HG03432 (cell line): ENCODE measurements around the gene SERPINH1.

Experiments used
- ATAC-seq: cut with Tn5 transposase; IDR thresholded peaks from one replicate; pipeline ENCODE4 v1.9.1; 2021; ENCODE audit warnings: mild to moderate bottlenecking, moderate library complexity; ENCODE audit not compliant: unreplicated experiment

SERPINH1 gene

DNA sequence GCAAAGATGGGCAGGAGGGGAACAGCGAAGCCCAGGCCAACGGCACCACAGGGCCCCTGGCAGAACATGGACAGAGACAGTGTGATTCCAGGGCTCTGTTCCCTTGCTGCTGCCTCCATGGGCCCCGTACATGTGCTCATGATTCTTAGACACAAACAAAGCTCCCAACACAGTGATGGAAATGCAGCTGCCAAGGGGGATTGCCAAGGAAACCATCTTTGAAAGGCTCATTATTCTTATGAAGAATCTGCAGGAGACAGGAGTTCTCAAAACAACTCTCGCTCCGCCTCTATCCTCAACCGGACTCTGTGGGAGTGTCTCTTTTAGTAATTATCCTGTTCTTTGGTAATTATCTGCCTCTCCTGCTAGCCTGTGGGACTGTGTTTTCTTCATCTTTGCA, 32.2 kb downstream of the SERPINH1 start:
- no peak for ATAC-seq

DNA sequence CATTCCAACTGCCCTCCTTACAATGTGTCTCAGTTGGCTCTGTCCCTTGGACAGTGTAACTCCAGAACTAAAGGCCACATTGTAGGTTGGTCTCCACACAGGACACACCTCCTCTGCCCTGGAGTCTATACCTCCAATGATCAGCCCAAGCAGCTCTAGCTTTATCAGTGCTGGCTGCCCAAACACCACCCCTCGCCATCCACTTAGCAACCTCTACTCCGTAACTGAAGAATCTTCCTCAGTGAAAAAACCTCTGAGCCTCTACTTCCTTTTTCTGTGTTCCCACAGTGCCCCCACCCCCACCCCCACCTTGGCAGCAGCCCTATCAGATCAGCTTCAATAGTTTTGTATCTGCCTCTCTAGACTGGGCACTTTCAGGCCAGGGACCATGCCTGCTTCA, 33.4 kb downstream of the SERPINH1 start:
- ATAC-seq: no peak

DNA sequence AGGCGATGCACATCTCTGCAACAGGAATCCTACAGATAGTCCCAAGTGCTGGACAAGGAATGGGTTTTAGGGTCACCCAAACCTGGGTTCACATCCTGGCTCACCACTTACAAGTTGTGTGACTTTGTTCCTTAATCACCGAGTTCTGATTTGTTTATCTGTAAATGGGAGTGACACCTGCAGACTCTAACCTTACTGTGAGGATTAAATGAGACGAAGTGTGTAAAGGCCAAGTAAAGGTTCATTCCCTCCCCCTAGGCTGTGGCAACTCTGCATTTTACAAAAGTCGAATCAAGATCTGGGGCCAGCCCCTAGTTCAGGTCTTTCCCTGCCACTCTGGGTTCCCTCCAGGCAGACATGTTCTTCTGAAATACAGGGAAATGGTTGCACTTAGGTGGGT, 34.9 kb downstream of the SERPINH1 start:
- no peak for ATAC-seq

GRCh38 chr11:75597636-75598035, 35.6 kb downstream of the SERPINH1 start:
- no peak for ATAC-seq

DNA sequence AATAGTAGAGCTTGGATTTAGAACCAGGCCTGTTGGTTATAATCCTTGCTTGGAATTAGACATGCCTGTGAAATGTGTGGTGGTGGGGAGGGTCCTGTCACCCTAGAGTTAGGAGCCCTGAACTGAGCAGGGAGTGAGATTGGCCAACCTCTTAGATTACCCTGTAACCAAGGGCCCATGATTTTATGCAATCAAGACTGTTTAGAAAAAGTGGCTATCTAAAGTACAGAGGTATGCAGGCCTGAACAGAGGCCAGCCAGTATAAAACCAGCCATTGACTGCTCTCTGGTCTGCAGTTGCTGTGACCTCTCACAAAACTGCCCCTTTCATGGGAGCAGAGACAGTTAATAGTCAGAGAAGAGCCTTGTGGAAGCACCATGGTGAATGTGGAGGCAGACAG, 36.2 kb downstream of the SERPINH1 start:
- ATAC-seq: no peak

GRCh38 chr11:75598900-75599299, 36.8 kb downstream of the SERPINH1 start:
- no peak for ATAC-seq

DNA sequence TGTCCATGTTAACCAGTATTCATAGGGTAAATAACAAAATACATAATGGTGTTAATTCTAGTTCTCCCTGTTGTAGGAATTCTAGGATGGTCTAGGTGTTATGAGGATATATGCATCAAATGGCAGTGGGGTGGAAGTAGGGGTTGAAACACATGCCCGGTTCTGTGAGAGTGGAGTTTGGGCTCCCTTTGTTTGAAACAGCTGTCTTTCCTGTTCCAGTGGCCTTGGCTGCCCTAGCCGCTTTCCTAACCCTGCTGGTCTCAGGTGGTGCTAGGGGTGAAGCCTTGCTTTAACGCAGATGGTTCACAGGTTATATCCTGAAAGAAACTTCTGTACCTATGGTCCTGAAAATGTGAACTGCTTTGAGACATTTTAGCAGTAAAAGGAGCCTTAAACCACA, 38.3 kb downstream of the SERPINH1 start:
- no peak for ATAC-seq

DNA sequence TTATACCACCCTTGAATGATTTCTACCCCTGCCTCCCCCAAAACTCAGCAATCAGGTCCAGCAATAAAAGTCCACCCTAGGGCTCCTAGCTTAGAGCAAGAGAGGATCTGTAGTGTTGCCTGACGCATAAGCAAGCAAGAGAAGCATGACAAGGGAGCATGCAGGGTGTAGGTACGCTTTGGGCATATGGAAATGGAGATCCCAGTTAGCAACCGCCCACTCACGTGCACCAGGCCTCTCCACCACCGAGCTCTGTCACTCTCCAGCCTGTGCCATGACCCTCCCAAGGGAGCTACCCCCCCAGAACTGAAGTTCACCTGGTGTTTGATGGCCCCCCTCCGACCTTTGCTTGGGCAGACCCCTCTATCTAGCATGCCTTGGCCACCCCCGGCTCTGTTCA, 39.4 kb downstream of the SERPINH1 start:
- ATAC-seq: no peak

GRCh38 chr11:75602951-75603350, 40.9 kb downstream of the SERPINH1 start:
- no peak for ATAC-seq

DNA sequence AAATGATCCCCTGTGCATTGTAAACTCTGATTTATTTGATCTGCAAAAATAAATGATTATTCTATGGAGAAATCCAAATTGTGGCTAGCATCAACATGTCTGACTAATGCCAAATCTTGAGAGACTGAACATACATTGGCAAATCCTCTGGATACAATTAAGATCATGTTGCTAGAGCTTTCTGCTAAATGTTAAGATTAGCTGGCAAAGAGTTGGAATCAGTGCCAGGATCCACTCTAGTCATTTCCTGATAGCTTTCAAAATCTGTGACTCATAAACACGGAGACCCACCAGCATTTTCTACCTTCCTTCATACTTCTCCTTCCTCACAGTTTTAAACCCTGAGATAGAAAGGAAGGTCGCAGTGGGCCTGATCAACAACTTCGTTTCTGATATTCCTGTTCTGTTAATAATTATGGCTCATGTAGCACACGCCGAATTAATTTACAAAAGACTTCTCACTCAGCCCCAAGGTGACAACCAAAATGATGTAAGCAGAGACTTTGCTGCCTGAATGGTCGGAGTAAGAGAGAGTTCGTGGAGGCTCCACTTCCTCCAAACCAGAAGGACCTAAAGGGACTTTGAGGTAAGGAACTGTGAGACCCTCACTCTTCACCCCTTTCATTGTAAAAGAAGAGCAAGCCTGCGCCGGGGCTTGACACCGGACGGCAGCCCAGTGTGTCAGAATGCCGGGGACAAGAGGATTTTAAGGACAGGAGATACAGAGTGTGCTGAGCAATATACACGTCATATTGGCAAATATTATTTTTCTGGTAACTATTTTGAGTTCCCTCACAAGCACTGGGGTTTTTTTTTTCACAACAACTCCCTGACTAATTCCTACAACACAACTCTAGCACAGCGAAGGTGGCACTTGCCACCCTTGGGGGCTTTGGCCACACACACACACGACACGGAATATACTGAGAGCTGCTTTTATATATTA, 42.0 kb downstream of the SERPINH1 start:
- ATAC-seq: no peak

DNA sequence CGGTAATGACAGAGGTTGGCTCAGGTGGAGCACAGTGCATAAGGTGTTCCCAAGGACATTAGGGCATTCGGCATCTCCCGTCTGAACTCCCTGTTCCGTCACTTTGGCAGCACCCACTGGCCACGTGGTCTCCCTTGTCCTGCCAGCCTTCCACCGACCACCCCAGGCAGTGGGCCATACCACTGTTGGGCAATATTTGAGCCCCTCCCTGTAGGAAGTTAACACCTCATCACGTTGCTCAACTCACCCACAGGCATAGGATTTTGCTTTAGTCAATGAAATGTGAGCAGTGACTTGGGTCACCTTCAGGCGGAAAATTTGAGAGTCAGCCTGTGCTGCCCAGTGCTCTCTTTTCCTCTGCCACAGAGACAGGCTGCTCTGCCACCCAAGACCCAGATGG, 44.0 kb downstream of the SERPINH1 start:
- ATAC-seq: no peak

DNA sequence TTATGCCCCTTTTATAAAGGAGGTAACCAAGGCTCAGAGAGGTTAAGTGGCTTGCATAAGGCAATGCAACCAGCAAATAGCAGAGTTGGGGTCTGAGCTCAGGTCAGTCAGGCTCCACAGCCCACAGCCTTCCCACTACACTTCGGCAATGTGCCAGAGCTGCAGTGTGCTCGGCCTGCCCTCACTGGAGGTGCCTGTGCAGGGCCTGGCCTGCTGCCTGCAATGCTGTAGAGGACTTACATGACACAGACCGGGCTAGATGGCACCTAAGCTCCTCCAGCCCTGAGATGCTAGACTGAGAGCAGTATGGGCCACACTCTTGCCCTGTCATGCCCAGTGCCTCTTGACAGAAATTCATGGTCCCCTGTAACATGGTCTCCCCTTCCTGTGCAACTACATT, 49.8 kb downstream of the SERPINH1 start:
- ATAC-seq: no peak

GRCh38 chr11:75615751-75616150, 53.7 kb downstream of the SERPINH1 start:
- no peak for ATAC-seq

GRCh38 chr11:75616281-75616680, 54.2 kb downstream of the SERPINH1 start:
- no peak for ATAC-seq
